GM18951 (cell line): ENCODE data around the gene ZFP92.
"Not testable (repeated sequence)": the region's sequence is repeated elsewhere in the genome, so short reads cannot be mapped to it uniquely, and the experiment has no call there.

ENCODE experiments used
- POLR2A ChIP-seq: IDR thresholded peaks from 4 replicates; pipeline ENCODE4 v1.6.1; 2011; ENCODE audit warnings: mild to moderate bottlenecking; ENCODE audit not compliant: insufficient read length, insufficient read depth; ENCODE audit errors: extremely low read depth
- in situ Hi-C: fragments of 300-500 bp; cut with MboI; formaldehyde crosslinking; loops from one replicate; pipeline ENCODE4 v1.12.0; 2022; ENCODE audit warnings: low sequenced_read_pairs, mixed read lengths, inconsistent platforms; ENCODE audit not compliant: unreplicated experiment

ZFP92 gene

DNA sequence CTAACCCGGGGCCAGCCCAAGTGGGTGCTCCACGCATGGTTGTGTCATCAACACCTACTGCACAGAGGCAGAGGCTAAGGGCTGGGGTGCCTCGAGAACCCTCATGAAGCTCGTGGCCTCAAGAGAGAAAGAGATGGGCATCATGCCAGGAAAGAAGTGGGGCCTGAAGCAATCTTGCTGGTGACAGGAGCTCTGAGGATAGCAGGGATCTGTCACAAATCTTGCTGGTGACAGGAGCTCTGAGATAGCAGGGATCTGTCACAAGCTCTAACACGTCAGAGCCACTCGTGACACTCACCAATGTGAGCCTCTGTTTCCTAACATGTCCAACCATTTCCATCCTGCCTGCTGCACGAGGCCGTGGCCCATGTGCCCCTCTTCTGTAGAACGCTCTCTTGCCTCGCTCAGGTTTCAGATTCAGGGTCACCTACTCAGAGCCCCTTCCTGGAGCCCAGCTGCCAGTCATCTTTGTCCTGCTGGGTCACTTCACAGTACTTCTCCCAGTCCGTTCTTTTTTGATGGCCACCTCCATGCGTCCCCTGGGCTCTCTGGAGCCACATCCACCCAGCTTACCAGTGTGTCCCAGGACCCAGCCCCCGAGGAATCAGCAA, 31.2 kb upstream of the ZFP92 start:
- in situ Hi-C loops = no loop called here

DNA sequence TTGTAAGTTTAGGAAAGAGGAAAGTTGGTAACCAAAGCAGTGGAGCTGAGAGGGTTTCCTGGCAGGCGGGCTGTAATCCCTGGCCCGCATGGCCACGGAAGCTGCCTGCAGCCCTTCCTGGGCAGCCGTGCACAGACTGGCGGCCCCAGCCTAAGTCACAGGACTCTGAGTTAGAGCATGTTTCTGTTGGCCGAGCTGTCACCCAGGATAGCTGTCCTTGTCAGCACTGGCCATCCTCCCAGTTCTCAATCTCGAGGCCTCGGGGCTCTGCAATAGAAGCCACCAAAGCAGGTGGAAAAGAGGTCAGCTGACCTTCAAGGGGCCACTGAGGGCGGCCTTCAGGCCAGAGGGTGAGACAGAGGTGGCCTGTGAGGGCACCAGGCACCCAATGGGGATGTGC, 30.6 kb upstream of the ZFP92 start:
- TF ChIP-seq POLR2A = no peak
- in situ Hi-C loops = no loop called here

More for the DNA sequence above, 31.2 kb upstream of the ZFP92 start:
- no peak for TF ChIP-seq POLR2A

DNA sequence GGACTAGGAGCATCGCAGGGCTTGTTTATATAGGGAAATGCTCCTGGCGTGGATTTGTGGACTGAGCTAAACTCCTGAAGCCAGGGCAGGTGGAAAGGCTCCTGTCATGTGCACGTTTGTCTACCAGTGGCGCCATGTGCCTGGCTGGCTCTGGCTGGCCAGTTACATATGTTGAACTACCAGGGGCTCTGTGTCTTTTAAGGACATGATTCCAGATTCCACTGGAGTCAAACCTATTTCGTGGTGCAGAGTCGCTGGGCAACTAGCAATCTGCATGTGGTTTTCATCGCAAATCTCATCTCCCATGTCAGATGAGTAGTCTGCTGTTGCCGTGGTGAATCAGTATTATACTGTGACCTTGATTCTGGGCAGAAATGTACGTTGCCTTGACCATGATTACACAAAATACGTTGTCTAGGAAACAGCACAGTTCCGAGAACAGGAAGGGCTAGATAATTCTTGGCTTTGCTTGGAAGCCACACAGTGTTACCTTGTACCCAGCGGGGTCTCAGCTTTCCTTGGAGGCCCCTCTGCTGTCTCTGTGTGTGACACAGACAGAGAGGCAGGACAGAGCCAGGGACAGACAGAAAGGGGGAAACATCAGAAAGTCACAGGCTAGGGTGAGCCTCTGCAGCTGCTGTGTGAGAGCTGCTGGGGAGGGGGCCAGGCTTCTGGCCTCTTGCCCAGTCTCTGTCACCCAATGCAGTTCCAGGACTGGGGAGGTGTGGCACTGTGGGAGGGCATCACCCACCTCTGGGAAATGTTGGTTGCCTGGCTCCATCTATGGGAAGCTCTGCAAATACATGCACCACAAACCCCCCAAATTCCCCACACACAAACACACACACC, 29.4 kb upstream of the ZFP92 start:
- in situ Hi-C loops = no loop called here
- TF ChIP-seq POLR2A = no peak

DNA sequence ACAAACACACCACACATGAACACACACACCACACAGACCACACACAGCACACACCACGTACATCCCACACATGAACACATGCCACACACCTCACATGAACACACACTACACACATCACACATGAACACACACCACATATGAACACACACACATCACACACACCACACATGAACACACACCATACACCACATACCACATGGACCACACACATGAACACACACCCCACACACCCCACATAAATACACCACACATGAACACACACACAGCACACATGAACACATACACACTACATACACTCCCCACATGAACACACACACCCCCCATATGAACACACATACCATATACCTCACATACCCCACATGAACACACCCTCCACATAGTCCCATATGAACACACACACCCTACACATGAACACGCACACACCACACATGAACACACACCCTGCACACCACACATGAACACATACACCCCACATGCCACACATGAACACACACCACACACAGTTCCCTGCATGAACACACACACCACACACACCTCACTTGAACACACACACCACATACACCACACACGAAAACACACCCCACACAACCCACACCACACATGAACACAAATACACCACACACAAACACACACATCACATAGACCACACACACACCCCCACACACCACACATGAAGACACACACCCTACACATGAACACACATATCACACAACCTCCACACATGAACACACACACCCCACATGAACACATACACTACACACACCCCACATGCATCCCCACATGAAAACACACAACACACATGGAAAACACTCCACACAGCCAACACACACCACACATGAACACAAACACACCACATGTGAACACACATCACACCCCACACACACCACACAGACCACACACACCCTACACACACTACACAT, 28.4 kb upstream of the ZFP92 start:
- in situ Hi-C loops = no loop called here
- no peak for TF ChIP-seq POLR2A

DNA sequence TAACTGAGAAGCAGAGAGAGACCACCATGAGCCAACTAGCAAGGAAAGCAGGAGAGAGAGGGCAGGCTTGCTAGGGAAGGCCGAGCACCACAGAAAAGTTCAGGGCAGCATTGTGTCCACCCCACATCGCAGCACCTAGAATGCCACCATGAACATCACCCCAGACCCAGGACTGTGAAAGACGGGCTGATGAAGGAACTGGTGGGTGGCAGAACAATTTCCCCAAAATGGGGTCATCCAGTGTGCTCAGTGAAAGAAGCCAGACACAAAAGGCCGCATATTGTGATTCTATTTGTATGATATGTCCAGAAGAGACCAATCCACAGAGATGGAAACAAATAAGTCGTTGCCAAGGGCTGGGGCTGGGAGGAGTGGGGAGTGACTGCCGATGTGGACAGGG, 26.9 kb upstream of the ZFP92 start:
- no peak for TF ChIP-seq POLR2A
- in situ Hi-C loops = no loop called here

DNA sequence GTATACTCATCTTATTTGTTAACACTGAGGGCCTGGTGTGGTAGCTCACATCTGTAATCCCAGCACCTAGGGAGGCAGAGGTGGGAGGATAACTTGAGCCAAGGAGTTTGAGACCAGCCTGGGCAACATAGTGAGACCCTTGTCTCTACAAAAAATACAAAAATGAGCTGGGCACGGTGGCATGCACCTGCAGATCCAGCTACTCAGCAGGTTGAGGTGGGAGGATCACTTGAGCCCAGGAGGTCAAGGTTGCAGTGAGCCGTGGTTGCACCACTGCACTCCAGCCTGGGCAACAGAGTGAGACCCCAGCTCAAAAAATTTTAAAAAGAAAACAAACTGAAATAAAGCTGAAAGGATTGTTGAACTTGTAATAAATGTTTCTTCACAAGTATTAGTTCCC, 26.3 kb upstream of the ZFP92 start:
- in situ Hi-C loops = not testable (repeated sequence)

DNA sequence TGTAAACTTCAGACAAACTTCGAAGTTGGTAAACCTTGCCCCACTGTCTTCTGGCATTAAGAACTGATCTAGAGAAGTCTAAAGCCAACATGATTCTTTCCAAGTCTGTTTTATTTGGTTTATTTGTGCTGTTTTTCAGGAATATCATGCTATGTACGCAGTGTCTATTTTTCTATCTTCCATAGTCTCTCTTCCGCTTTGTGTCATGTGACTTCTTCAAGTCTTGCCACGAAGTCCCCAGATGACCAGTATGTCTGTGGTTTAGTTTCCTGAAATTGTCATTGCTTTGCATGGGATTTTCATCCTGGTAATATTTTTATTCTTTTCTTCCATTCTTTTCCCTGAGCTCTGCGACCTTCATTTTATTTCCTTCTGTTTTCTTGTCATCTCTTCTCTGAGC, 25.2 kb upstream of the ZFP92 start:
- TF ChIP-seq POLR2A = no peak
- in situ Hi-C loops = no loop called here

DNA sequence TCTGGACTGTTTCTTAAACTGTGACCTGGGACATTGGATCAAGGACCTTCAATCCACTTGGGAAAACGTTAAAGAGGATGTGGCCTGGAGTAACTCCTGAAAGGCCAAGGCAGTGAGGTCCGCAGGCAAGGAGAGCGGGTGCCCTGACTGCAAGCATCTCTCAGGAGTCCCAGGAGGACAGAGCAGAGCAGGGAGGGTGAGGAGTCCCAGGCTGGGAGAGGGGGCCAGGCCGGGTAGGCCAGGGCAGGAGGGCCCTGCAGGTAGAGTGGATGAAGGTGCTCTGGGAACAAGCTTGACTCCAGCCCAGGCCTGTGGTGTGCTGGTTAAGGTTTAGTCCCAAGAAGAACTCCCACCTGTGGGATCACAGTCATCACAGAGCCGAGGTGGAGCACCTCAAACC, 23.9 kb upstream of the ZFP92 start:
- in situ Hi-C loops = no loop called here
- TF ChIP-seq POLR2A = no peak

DNA sequence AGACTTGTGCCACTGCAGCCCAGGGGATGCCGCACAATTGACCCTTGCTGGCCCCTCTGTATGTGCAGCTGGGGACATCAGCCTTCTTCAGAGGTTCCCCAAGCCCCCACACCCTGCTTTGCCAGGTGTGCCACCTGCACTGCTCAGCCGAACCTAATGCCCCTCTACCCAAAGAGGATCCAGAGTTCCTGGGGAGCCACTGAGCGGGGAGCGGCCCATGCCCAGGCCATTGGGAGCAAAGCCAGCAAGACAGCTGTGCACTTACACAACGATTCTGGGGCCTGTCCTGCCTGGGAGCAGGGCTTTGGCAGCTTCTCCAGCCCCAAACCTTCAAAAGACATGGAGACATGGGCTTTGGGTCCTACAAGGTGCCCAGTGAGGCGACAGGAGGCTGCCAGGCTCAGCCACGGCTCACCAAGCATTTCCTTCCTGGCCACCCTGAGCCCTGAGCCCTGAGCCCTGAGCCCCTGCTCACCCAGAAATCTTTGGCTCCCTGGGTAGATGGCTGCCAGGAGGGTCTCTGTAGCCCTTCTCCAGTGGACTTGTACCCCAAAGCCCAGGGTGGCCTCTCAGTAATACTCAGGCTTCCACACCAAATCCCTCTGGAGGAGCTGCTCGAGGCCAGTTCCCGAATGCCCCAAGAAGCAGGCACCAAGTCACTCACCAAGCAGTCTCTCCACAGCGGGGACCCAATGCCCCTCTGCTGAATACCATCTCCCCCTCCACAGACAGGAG, 23.1 kb upstream of the ZFP92 start:
- in situ Hi-C loops = no loop called here
- no peak for TF ChIP-seq POLR2A

DNA sequence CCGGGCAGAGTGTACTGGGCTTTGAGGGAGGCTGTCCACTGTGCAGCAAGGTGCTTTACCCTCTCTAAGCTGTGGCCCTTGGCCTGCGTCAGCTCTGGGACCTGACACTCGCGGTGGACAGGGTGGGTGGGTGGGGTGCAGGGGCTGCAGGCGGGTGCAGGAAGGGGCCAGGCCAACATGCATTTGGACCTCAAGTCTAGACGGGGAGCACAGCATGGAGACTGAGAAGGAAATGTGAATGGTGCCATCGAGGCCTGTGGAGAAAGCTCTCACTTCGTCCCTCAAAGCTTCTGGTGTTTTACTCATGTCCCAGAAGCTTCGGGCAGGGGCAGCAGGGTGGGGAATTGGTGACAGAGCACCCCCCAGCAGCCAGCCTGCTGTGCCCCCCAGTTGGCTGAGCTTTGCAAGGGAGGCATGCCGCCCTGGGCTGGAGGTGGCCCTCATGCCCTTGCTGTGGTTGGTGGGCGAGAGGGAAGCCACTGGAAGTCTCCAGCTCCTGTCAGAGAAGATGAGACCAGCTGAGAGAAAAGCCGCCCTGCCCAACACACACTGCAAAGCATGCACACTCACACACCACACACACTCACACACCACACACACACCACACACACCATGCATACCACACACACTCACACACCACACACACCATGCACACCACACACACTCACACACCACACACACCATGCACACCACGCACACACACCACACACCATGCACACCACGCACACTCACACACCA, 22.4 kb upstream of the ZFP92 start:
- no peak for TF ChIP-seq POLR2A
- in situ Hi-C loops = no loop called here

DNA sequence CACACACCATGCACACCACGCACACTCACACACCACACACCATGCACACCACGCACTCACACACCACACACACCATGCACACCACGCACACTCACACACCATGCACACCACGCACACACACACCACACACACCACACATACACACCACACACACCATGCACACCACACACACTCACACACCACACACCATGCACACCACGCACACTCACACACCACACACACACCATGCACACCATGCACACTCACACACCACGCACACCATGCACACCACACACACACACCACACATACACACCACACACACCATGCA, 21.9 kb upstream of the ZFP92 start:
- in situ Hi-C loops = not testable (repeated sequence)

DNA sequence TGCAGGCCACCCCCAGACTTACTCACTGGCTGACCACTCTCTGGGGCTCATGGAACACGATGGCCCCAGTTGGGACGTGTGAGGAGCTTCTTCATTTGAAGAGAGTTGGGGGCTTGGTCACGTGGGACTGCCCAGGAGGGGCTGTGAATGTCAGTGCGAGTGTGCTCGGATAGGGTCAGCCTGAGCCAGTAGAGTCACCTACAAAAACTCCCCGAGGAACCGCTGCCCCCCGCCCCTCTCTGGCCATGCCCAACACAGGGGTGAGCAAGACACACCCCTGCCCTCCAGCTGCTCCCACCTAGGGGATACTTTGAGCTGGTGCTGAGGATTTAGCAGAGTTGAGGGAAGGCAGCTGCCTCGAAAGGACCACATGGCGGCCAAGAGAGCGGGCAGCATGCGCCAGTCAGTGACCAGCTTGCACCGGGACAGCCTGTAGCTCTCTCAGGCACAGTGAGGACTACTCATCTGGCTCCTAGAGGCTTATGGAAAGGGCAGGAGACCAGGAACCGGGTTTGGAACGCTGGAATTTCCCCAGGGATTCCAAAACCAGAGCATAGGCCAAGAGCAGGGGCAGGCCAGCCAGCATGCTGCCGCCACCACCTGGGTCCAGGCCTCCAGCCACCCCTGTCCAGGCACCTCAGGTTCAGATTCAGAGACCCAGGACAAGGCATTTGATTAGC, 18.5 kb upstream of the ZFP92 start:
- no peak for TF ChIP-seq POLR2A
- in situ Hi-C loops = no loop called here
